Motor neuron (in vitro differentiated cells): ENCODE measurements around the gene ETDA. TPM values are rescaled to one million over a fixed set of nuclear protein-coding genes. Genes with fewer than 3 reads are reported as not detected.

Experiments
- ATAC-seq, 8 experiments: fragments of 200-7000 bp; cut with Tn5 transposase; replicated peaks in 6 of 8; 2 replicates each; pipeline ENCODE4 v1.8.0; 2021; ENCODE audit warnings: mild to moderate bottlenecking in 8 of 8, moderate library complexity in 8 of 8
- H3K27ac ChIP-seq, 2 donors: fragments of 250-450 bp; sonication (Bioruptor Pico); 2 replicates each; pipeline ENCODE4 v1.9.0; 2021; ENCODE audit warnings: antibody characterized with exemption in 2 of 2, mild to moderate bottlenecking in 2 of 2, moderate library complexity in 1 of 2
- H3K4me1 ChIP-seq, 2 donors: fragments of 250-450 bp; sonication (Bioruptor Pico); replicated peaks in 1 of 2; 2 replicates each; pipeline ENCODE4 v1.6.1; 2021; ENCODE audit warnings: antibody characterized with exemption in 2 of 2, mild to moderate bottlenecking in 2 of 2, moderate library complexity in 1 of 2
- H3K4me3 ChIP-seq, 5 donors: fragments of 250-450 bp; sonication (Bioruptor Pico); 2 replicates each; pipeline ENCODE4 v1.9.0; 2021; ENCODE audit warnings: antibody characterized with exemption in 5 of 5, mild to moderate bottlenecking in 5 of 5, moderate library complexity in 4 of 5
- WGBS, 10 experiments: fragments of 450-650 bp; shearing (Covaris generic); methylation state at CpG; one replicate each; pipeline ENCODE4 v1.0.0; 2022; 5-methylcytosine and 5-hydroxymethylcytosine counted together
- in situ Hi-C, 9 experiments: fragments of 400-800 bp; cut with MboI; loops; one replicate each; pipeline ENCODE4 v1.15.0; 2021; ENCODE audit warnings: low sequenced_read_pairs in 9 of 9, low pct_unique_long_range_greater_than_20kb in 2 of 9; ENCODE audit not compliant: unreplicated experiment in 9 of 9
- total RNA-seq, 8 experiments: library from RNA; unstranded; fragments of 300-600 nt; gene quantifications; 2 replicates each; pipeline versions ENCODE4 v1.2.3 to v1.2.4, GENCODE V29; 2022

The ETDA gene
- total RNA-seq, 8 experiments from 2014 or later: not detected

- peak in 6 of 8 experiments; percentile 43 to 99 (median 98) for ATAC-seq
- Histone ChIP-seq H3K4me3 (peak overlapping the region; percentile 30 to 49 (median 44)), H3K27ac (peak overlapping the region in 1 of 2 donors; percentile 69), H3K4me1 (no peaks in the 10 kb centered on the region)
- WGBS, 10 experiments: 31 to 50% (median 45%) methylated on average over 2 to 5 of the region's 26 CpGs; no CpG with 5 or more reads in 7 of the 10 experiments
- in situ Hi-C loops: no loop called here
Observed at GRCh38 chrX:135295238-135295943, 43.5 kb downstream of the ETDA start.

GRCh38 chrX:135295944-135296305, 44.1 kb downstream of the ETDA start:
- in situ Hi-C loops: no loop called here
- peak in 5 of 8 experiments; percentile 37 to 54 (median 44) for ATAC-seq

DNA sequence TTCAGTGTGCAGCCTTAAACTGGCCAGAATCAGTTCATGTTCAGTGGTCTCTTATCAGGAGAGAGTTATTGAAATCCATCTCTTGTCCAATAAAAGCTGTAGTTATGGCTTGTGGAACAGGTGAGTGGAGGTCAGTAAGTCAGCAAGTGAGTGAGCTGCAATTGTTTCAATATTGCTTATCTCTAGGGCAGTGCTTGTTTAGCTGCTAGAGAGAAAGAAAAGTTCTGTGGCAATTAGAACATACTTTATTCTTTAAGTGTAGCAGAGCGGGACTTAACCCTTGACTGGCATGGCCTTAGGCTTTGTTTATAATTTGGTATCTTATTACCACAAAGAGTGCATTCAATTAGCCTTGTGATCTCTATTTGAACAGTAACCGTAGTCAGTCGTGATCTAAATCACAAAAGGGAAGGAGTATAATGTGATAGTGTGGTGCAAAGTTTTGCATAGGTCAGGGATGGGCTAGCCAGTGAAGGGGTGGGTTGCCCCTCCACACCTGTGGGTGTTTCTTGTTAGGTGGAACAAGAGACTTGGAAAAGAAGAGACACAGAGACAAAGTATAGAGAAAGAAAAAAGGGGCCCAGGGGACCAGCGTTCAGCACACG, 50.5 kb downstream of the ETDA start:
- in situ Hi-C loops: no loop called here
- Histone ChIP-seq H3K27ac (no peak overlapping the region), H3K4me3 (no peak overlapping the region), H3K4me1 (no peaks in the 10 kb centered on the region)
- ATAC-seq: no peak
- 10 to 100% (median 50%) methylated on average over 1 to 2 of the region's 5 CpGs; no CpG with 5 or more reads in 7 of the 10 experiments for WGBS, 10 experiments

More at GRCh38 chrX:135295944-135296305, 44.1 kb downstream of the ETDA start:
- H3K4me1 ChIP-seq: no peaks in the 10 kb centered on the region
- peak overlapping the region; percentile 30 to 49 (median 44) for H3K4me3 ChIP-seq
- 17 to 24% methylated on average over 4 to 5 of the region's 10 CpGs; no CpG with 5 or more reads in 8 of the 10 experiments for WGBS, 10 experiments
- H3K27ac ChIP-seq: peak overlapping the region in 1 of 2 donors; percentile 69

Other genes with a start within 250 kb of the ETDA start
- gene RTL8B, start 229.5 kb upstream of the ETDA start, total RNA-seq: 10 to 100 TPM in 5 of 8 experiments, 1 to 10 TPM in 3; 7.5 to 18.2 (median 11.1) TPM
- gene RTL8C, start 219.7 kb upstream of the ETDA start, total RNA-seq: 100 to 1,000 TPM in 3 of 8 experiments, 10 to 100 TPM in 5; 62.0 to 154 (median 82.9) TPM
- 10 to 100 TPM; 17.1 to 53.5 (median 34.0) TPM for gene RTL8A, start 199.9 kb upstream of the ETDA start, total RNA-seq
- gene SMIM10L2B, start 153.3 kb upstream of the ETDA start, total RNA-seq: 10 to 100 TPM in 1 of 8 experiments, 1 to 10 TPM in 5, under 1 TPM in 2; 0.66 to 10.1 (median 5.6) TPM
- gene ETDB, start 131.5 kb upstream of the ETDA start, total RNA-seq: not detected
- under 1 TPM in 5 of 8 experiments, not detected in 3; 0.05 to 0.33 (median 0.21) TPM for gene CT55, start 80.7 kb upstream of the ETDA start, total RNA-seq
- not detected for gene ETDC, start 57.4 kb downstream of the ETDA start, total RNA-seq
- 10 to 100 TPM in 1 of 8 experiments, 1 to 10 TPM in 7; 4.5 to 11.7 (median 7.9) TPM for gene ZNF75D, start 92.0 kb downstream of the ETDA start, total RNA-seq
- gene ZNF449, start 92.7 kb downstream of the ETDA start, total RNA-seq: 10 to 100 TPM in 4 of 8 experiments, 1 to 10 TPM in 4; 5.6 to 16.5 (median 9.3) TPM
- 10 to 100 TPM in 2 of 8 experiments, 1 to 10 TPM in 3, under 1 TPM in 3; 0.10 to 17.9 (median 5.4) TPM for gene SMIM10L2A, start 169.9 kb downstream of the ETDA start, total RNA-seq